PFSK-1 (cell line): ENCODE results near the gene ETAA1.

Source experiments
- POLR2AphosphoS5 ChIP-seq: IDR thresholded peaks from 2 replicates; pipeline ENCODE4 v1.6.1; 2012; ENCODE audit warnings: low read depth, mild to moderate bottlenecking, control low read depth, low read length, moderate library complexity
- SIN3A ChIP-seq: IDR thresholded peaks from 2 replicates; pipeline ENCODE4 v1.6.1; 2012; ENCODE audit warnings: mild to moderate bottlenecking, low read length, moderate library complexity, borderline replicate concordance; ENCODE audit not compliant: insufficient read depth
- TF ChIP-seq, protein P1 (sequence below), 2 experiments: IDR thresholded peaks; 2 replicates each; pipeline versions ENCODE4 v1.6.1 to v1.8.0; 2011 to 2012; ENCODE audit warnings: low read depth in 2 of 2, low read length in 2 of 2, control low read depth in 1 of 2, inconsistent platforms in 1 of 2, mild to moderate bottlenecking in 1 of 2, moderate library complexity in 1 of 2; ENCODE audit not compliant: insufficient read depth in 1 of 2

DNA sequence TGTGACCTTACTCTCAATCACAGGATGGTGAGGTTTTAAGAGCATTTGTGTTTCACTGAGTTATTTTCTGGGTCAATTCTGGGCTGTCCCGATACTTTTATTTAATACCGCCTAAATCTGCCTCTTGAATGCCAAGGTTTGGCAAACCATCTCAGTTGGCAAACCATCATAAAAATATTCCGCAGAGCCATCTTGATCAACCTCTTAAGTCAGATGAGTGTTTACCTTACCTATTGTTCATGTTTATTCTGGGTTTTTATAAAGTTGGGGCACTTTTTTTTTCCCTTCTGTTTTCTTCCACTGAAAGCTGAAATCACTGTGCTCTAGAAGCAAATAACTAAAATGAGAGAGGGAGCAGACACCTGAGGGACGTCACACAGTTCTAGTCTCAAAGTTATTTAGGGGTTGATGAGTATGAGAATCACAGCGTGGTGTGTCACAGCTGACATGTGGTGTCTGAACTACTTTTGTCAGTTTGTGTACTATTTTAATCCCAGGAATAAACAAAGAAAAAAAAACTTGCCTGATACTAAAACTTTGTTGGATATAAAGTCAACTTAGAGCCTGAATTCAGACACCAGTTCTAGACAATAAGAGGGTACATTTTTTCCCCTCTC is 48.6 kb downstream of the ETAA1 start:
- TF ChIP-seq POLR2AphosphoS5, result no peak
- TF ChIP-seq SIN3A, result no peak
- TF ChIP-seq, protein P1, sequence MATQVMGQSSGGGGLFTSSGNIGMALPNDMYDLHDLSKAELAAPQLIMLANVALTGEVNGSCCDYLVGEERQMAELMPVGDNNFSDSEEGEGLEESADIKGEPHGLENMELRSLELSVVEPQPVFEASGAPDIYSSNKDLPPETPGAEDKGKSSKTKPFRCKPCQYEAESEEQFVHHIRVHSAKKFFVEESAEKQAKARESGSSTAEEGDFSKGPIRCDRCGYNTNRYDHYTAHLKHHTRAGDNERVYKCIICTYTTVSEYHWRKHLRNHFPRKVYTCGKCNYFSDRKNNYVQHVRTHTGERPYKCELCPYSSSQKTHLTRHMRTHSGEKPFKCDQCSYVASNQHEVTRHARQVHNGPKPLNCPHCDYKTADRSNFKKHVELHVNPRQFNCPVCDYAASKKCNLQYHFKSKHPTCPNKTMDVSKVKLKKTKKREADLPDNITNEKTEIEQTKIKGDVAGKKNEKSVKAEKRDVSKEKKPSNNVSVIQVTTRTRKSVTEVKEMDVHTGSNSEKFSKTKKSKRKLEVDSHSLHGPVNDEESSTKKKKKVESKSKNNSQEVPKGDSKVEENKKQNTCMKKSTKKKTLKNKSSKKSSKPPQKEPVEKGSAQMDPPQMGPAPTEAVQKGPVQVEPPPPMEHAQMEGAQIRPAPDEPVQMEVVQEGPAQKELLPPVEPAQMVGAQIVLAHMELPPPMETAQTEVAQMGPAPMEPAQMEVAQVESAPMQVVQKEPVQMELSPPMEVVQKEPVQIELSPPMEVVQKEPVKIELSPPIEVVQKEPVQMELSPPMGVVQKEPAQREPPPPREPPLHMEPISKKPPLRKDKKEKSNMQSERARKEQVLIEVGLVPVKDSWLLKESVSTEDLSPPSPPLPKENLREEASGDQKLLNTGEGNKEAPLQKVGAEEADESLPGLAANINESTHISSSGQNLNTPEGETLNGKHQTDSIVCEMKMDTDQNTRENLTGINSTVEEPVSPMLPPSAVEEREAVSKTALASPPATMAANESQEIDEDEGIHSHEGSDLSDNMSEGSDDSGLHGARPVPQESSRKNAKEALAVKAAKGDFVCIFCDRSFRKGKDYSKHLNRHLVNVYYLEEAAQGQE (IDR thresholded peaks at IDR 0.05; ENCODE audit: insufficient read depth in 1 of 2, low read depth in 2 of 2, low read length in 2 of 2), result no peak
